Prostate gland (tissue), 2 donors: Measurements from ENCODE around the gene CACNA2D1.

Experiments used
- CTCF ChIP-seq, 4 experiments: fragments of 200-600 bp in 2 of 4; fragments of 450-650 bp in 2 of 4; sonication (generic) in 2 of 4; IDR thresholded peaks; 1 replicate in 3 of 4; 2 replicates in 1 of 4; pipeline ENCODE4 v1.5.1; 2016 to 2019; ENCODE audit warnings: antibody characterized with exemption in 4 of 4, mild to moderate bottlenecking in 2 of 4, moderate library complexity in 2 of 4
- POLR2A ChIP-seq: fragments of 450-650 bp; IDR thresholded peaks from one replicate; pipeline ENCODE4 v1.6.1; 2016; ENCODE audit warnings: antibody characterized with exemption, mild to moderate bottlenecking

- TF ChIP-seq POLR2A, result no peak
- no peak for TF ChIP-seq CTCF (IDR thresholded peaks at IDR 0.05)
These were observed 524.1 kb downstream of the CACNA2D1 start for GRCh38 chr7:81919494-81919893.
